Neuronal stem cell (in vitro differentiated cells): ENCODE data around the gene CDR2.
A peak's percentile ranks its signal among the peaks of the same experiment; 100 is the strongest.

Experiments used
- DNase-seq: peaks from one replicate; pipeline ENCODE4 v3.0.0-alpha.2; 2013; ENCODE audit warnings: low spot score
- H2AFZ ChIP-seq: one replicate; pipeline ENCODE4 v1.6.1; 2013; ENCODE audit warnings: mild to moderate bottlenecking, low read length, inconsistent platforms
- H2AK5ac ChIP-seq: 2 replicates; pipeline ENCODE4 v1.6.1; 2013; ENCODE audit warnings: low read depth, mild to moderate bottlenecking, inconsistent platforms, low read length, moderate library complexity, mixed read lengths
- H2BK120ac ChIP-seq: 2 replicates; pipeline ENCODE4 v1.6.1; 2013; ENCODE audit warnings: low read depth, mild to moderate bottlenecking, inconsistent platforms, low read length, moderate library complexity, mixed read lengths
- H2BK12ac ChIP-seq: one replicate; pipeline ENCODE4 v1.6.1; 2013; ENCODE audit warnings: low read length, inconsistent platforms
- H2BK15ac ChIP-seq: 2 replicates; pipeline ENCODE4 v1.6.1; 2013; ENCODE audit warnings: mild to moderate bottlenecking, low read length, inconsistent platforms, mixed read lengths
- H2BK5ac ChIP-seq: one replicate; pipeline ENCODE4 v1.6.1; 2013; ENCODE audit warnings: inconsistent platforms, mild to moderate bottlenecking, low read length, moderate library complexity
- H3K14ac ChIP-seq: one replicate; pipeline ENCODE4 v1.6.1; 2013; ENCODE audit warnings: low read length, inconsistent platforms
- H3K18ac ChIP-seq: 2 replicates; pipeline ENCODE4 v1.6.1; 2013; ENCODE audit warnings: low read length, inconsistent platforms
- H3K23ac ChIP-seq: 2 replicates; pipeline ENCODE4 v1.6.1; 2013; ENCODE audit warnings: low read depth, mild to moderate bottlenecking, mixed read lengths, low read length, inconsistent platforms; ENCODE audit not compliant: poor library complexity
- H3K27ac ChIP-seq: replicated peaks from 3 replicates; pipeline ENCODE4 v1.5.1; 2013; ENCODE audit warnings: low read length, inconsistent platforms
- H3K27me3 ChIP-seq, 3 experiments: 2 replicates each; pipeline ENCODE4 v1.6.1; 2013; ENCODE audit warnings: low read length in 3 of 3, mild to moderate bottlenecking in 2 of 3, inconsistent platforms in 1 of 3, low read depth in 1 of 3, mixed read lengths in 1 of 3, moderate library complexity in 1 of 3; ENCODE audit not compliant: control insufficient read depth in 3 of 3, insufficient read depth in 3 of 3
- H3K36me3 ChIP-seq, 2 donors: replicated peaks in 1 of 2; 2 replicates each; pipeline ENCODE4 v1.6.1; 2013; ENCODE audit warnings: low read length in 2 of 2; ENCODE audit not compliant: control insufficient read depth in 2 of 2, insufficient read depth in 2 of 2
- H3K4ac ChIP-seq: 2 replicates; pipeline ENCODE4 v1.6.1; 2013; ENCODE audit warnings: inconsistent platforms, mild to moderate bottlenecking, low read length, moderate library complexity
- H3K4me1 ChIP-seq, 2 donors: 1 replicate in 1 of 2; 2 replicates in 1 of 2; pipeline ENCODE4 v1.6.1; 2013; ENCODE audit warnings: low read length in 2 of 2, low read depth in 1 of 2; ENCODE audit not compliant: control insufficient read depth in 2 of 2, insufficient read depth in 1 of 2
- H3K4me2 ChIP-seq: one replicate; pipeline ENCODE4 v1.6.1; 2013; ENCODE audit warnings: mild to moderate bottlenecking, low read length, inconsistent platforms; ENCODE audit not compliant: insufficient read depth, poor library complexity, severe bottlenecking
- H3K4me3 ChIP-seq, 2 donors: 2 replicates each; pipeline ENCODE4 v1.5.1; 2013; ENCODE audit warnings: low read length in 2 of 2, mild to moderate bottlenecking in 2 of 2, inconsistent platforms in 1 of 2, moderate library complexity in 1 of 2
- H3K79me1 ChIP-seq: one replicate; pipeline ENCODE4 v1.6.1; 2013; ENCODE audit warnings: low read depth, mild to moderate bottlenecking, inconsistent platforms, low read length, moderate library complexity
- H3K9ac ChIP-seq: one replicate; pipeline ENCODE4 v1.6.1; 2013; ENCODE audit warnings: mild to moderate bottlenecking, low read depth, low read length, inconsistent platforms; ENCODE audit not compliant: poor library complexity
- H3K9me3 ChIP-seq, 2 donors: replicated peaks in 1 of 2; 2 replicates each; pipeline versions ENCODE3 to v1.6.1; 2013; ENCODE audit warnings: low read length in 2 of 2, mild to moderate bottlenecking in 2 of 2, inconsistent platforms in 1 of 2, low read depth in 1 of 2, mixed read lengths in 1 of 2, moderate library complexity in 1 of 2; ENCODE audit not compliant: control insufficient read depth in 2 of 2, insufficient read depth in 1 of 2
- H4K8ac ChIP-seq: one replicate; pipeline ENCODE4 v1.6.1; 2013; ENCODE audit warnings: low read depth, mild to moderate bottlenecking, inconsistent platforms, low read length, moderate library complexity
- H4K91ac ChIP-seq: one replicate; pipeline ENCODE4 v1.6.1; 2013; ENCODE audit warnings: low read length, low read depth, mild to moderate bottlenecking, inconsistent platforms; ENCODE audit not compliant: poor library complexity
- WGBS, 2 donors: extraction: QIAGEN DNeasy Blood & Tissue Kit; methylation state at CpG; one replicate each; pipeline ENCODE4 v1.1.7; 2013; ENCODE audit warnings: missing lambda C conversion rate in 2 of 2, mixed read lengths in 1 of 2; ENCODE audit not compliant: insufficient read length in 2 of 2, insufficient replicate concordance in 1 of 2; ENCODE audit errors: extremely low coverage in 2 of 2; 5-methylcytosine and 5-hydroxymethylcytosine counted together

Gene CDR2

DNA sequence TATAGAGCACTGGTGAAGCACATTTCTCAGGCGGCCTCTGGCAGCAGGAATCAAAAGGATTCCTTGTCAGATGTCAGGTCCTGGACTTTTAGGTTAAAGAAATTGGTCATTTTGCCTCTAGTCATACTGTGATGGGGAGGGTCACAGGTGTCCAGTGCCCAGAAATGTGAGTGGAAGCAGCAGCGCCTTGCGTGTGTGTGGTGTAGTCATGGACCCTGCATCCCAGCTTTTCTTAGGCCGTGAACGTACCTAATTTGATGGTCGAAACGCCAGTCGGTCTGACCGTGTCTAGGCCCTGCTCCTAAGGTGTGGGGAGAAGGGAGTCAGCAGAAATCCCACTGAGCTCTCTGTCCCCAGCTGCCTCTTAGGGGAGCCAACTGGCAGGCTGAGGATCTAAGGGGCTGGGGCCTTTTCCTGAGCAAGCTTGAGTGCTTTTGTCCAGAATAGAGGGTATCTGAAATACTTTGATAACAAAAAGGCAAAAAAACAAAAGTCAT lies 45.2 kb downstream of the CDR2 start:
- Histone ChIP-seq H3K36me3 (peaks cover 59 to 89% of the 10 kb centered on the region in 2 donors), H3K4me2 (no peak overlapping the region), H3K4ac (no peak overlapping the region), H3K18ac (no peak overlapping the region), H2BK5ac (no peak overlapping the region), H4K8ac (no peak overlapping the region), H3K14ac (no peak overlapping the region), H3K9me3 (peaks cover 3 to 5% of the 10 kb centered on the region in 2 donors), H3K4me3 (no peak overlapping the region), H2BK15ac (no peak overlapping the region), H2AFZ (no peak overlapping the region), H2BK120ac (no peak overlapping the region), H3K27me3 (no peaks in the 10 kb centered on the region), H2BK12ac (no peak overlapping the region), H3K4me1 (no peaks in the 10 kb centered on the region), H3K9ac (no peak overlapping the region), H2AK5ac (no peak overlapping the region), H3K79me1 (peaks cover 4% of the 10 kb centered on the region), H3K27ac (no peak overlapping the region), H3K23ac (no peak overlapping the region), H4K91ac (no peak overlapping the region)
- DNase-seq = no peak
- no CpG with 5 or more reads among the region's 9 CpGs for WGBS, 2 donors

DNA sequence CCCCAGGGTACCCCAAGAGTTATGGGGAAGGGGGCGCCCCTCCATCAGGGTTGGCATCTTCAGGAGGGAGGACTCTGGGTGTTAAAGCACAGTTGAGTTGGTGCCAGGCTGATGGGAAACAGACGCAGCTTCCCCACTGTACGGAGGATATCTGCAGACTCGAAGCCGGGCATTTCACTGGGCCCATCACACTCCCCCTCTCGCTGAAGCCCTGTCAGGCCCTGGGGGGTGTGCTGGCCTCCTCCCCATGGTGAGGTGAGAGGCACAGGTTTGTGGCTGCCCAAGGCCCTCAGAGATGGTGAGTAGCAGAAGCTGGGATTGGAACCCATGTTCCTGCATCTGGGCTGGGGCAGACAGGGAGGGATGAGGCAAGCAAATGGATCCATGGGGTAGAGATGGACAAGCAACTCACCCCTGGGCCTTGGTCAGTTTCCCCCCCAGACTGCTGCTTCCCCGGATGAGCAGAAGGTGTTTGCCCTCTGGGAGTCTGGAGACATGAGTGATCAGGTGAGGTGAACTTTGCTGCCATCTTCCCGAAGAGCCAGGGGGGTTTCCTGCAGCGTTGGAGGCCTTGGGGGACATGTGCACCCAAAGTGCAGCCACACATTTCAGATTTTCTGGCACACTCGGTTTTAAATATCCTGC lies 46.2 kb downstream of the CDR2 start:
- Histone ChIP-seq H4K91ac (no peak overlapping the region), H2BK120ac (no peak overlapping the region), H3K18ac (no peak overlapping the region), H4K8ac (no peak overlapping the region), H2AK5ac (no peak overlapping the region), H3K9me3 (peaks cover 0 to 2% of the 10 kb centered on the region in 2 donors), H2AFZ (no peak overlapping the region), H2BK15ac (no peak overlapping the region), H3K23ac (no peak overlapping the region), H3K4ac (no peak overlapping the region), H2BK5ac (peak overlapping the region; percentile 53), H3K4me3 (no peak overlapping the region), H3K79me1 (peaks cover 6% of the 10 kb centered on the region), H3K4me1 (no peaks in the 10 kb centered on the region), H3K27me3 (no peaks in the 10 kb centered on the region), H3K14ac (no peak overlapping the region), H2BK12ac (no peak overlapping the region), H3K4me2 (no peak overlapping the region), H3K27ac (no peak overlapping the region), H3K9ac (peak overlapping the region; percentile 4), H3K36me3 (peaks cover 62 to 86% of the 10 kb centered on the region in 2 donors)
- no peak for DNase-seq
- no CpG with 5 or more reads among the region's 10 CpGs for WGBS, 2 donors

DNA sequence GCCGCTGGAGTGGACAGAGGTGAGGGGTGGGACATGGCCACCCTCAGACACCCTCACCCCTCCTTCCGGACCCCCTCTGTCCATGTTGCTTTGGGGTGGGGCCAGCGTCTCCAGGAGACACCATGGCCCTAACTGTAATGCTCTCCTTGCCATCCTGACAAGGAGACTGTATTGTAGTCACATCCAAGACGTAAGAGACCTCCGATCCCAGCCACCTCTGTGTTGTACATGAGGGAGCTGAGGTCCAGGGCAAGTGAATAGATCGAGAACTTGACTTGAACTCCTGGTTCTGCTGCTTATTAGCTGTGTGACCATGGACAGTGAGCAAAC lies 47.0 kb downstream of the CDR2 start:
- Histone ChIP-seq H2BK120ac (no peak overlapping the region), H2AFZ (no peak overlapping the region), H3K4me1 (no peaks in the 10 kb centered on the region), H3K4me2 (no peak overlapping the region), H3K27me3 (no peaks in the 10 kb centered on the region), H2BK12ac (no peak overlapping the region), H3K9ac (no peak overlapping the region), H3K4ac (no peak overlapping the region), H3K14ac (no peak overlapping the region), H2BK5ac (no peak overlapping the region), H4K8ac (no peak overlapping the region), H3K4me3 (no peak overlapping the region), H3K27ac (no peak overlapping the region), H3K36me3 (peaks cover 66 to 89% of the 10 kb centered on the region in 2 donors), H3K79me1 (peaks cover 7% of the 10 kb centered on the region), H3K18ac (no peak overlapping the region), H2BK15ac (no peak overlapping the region), H2AK5ac (peak overlapping the region; percentile 56), H4K91ac (no peak overlapping the region), H3K23ac (peak overlapping the region; percentile 25), H3K9me3 (peaks cover 0 to 2% of the 10 kb centered on the region in 2 donors)
- DNase-seq = no peak
- WGBS, 2 donors = no CpG with 5 or more reads among the region's 6 CpGs

DNA sequence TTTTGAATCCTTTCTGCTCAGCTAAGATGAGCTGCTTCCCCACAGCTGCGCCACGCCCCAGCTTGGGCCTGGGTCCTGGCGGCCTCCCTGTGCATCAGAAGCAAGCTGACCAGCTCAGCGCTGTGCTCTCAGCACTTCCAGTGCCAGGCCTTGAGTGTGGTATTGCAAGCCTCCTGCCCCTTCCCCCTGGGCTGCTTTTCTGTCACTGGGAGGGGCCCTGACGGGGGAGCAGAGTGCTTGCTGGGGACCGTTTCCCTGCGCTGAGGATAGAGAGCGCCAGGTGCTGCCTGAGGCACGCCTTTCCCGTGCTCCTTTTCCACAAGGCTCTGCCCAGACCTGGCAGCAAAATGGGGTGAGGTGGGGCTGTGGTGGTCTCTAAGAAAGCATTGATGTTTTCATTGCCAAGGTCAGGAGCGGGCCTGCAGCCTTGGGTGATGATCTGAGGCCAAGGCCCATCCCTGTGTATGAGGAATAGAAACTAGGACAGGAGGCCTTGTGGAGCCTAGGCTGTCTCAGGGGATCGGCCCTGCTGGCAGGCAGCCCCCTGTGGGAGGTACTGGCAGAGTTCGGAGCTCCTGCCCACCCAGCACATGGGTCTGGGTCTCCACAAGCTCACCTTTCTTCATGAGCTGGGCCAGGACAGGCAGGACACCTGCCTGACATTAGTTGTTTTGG lies 47.5 kb downstream of the CDR2 start:
- H2BK15ac ChIP-seq = no peak overlapping the region
- no peak for DNase-seq

More for the DNA sequence above, 47.5 kb downstream of the CDR2 start:
- Histone ChIP-seq H4K8ac (no peak overlapping the region), H3K9ac (no peak overlapping the region), H2AFZ (no peak overlapping the region), H3K27me3 (no peaks in the 10 kb centered on the region), H3K36me3 (peaks cover 65 to 89% of the 10 kb centered on the region in 2 donors), H3K18ac (no peak overlapping the region), H3K23ac (peak overlapping the region; percentile 25), H3K4me3 (no peak overlapping the region), H3K4me2 (no peak overlapping the region), H2BK12ac (no peak overlapping the region), H3K14ac (peak overlapping the region; percentile 38), H3K4me1 (no peaks in the 10 kb centered on the region), H2BK120ac (no peak overlapping the region), H4K91ac (no peak overlapping the region), H2BK5ac (no peak overlapping the region), H3K27ac (no peak overlapping the region), H3K4ac (no peak overlapping the region), H3K79me1 (peaks cover 12% of the 10 kb centered on the region), H3K9me3 (peaks cover 0 to 2% of the 10 kb centered on the region in 2 donors), H2AK5ac (peak overlapping the region; percentile 56)
- no CpG with 5 or more reads among the region's 13 CpGs for WGBS, 2 donors
